GM18858 (cell line): ENCODE data around the gene GPC6.

Source experiments
- ATAC-seq: cut with Tn5 transposase; IDR thresholded peaks from one replicate; pipeline ENCODE4 v1.9.1; 2021; ENCODE audit not compliant: unreplicated experiment

The GPC6 gene

GRCh38 chr13:94416454-94417080 is 1190.0 kb downstream of the GPC6 start:
- no peak for ATAC-seq

- ATAC-seq = no peak
These were observed 1190.7 kb downstream of the GPC6 start for GRCh38 chr13:94417294-94417693.

- ATAC-seq = peak; percentile 60
These were observed 1192.8 kb downstream of the GPC6 start for GRCh38 chr13:94419304-94419924.

- no peak for ATAC-seq
These were observed 1193.3 kb downstream of the GPC6 start for GRCh38 chr13:94419925-94420305.

GRCh38 chr13:94427313-94427953 is 1200.8 kb downstream of the GPC6 start:
- ATAC-seq = no peak

GRCh38 chr13:94431574-94431973 is 1205.0 kb downstream of the GPC6 start:
- no peak for ATAC-seq

- ATAC-seq = no peak
These were observed 1205.4 kb downstream of the GPC6 start for GRCh38 chr13:94431987-94432386.

GRCh38 chr13:94433055-94433961 is 1206.7 kb downstream of the GPC6 start:
- ATAC-seq = peak; percentile 66

- peak; percentile 56 for ATAC-seq
These were observed 1209.1 kb downstream of the GPC6 start for GRCh38 chr13:94435604-94436226.

GRCh38 chr13:94444826-94445225 is 1218.2 kb downstream of the GPC6 start:
- no peak for ATAC-seq

GRCh38 chr13:94454334-94454733 is 1227.7 kb downstream of the GPC6 start:
- ATAC-seq = no peak

GRCh38 chr13:94454906-94455305 is 1228.3 kb downstream of the GPC6 start:
- ATAC-seq = no peak

GRCh38 chr13:94455414-94455813 is 1228.8 kb downstream of the GPC6 start:
- ATAC-seq = no peak
